GM21526 (cell line): ENCODE measurements around the gene AFAP1L1.

Experiments
- ATAC-seq: cut with Tn5 transposase; IDR thresholded peaks from one replicate; pipeline ENCODE4 v1.9.1; 2021; ENCODE audit warnings: moderate library complexity; ENCODE audit not compliant: unreplicated experiment, low FRiP score

The AFAP1L1 gene

DNA sequence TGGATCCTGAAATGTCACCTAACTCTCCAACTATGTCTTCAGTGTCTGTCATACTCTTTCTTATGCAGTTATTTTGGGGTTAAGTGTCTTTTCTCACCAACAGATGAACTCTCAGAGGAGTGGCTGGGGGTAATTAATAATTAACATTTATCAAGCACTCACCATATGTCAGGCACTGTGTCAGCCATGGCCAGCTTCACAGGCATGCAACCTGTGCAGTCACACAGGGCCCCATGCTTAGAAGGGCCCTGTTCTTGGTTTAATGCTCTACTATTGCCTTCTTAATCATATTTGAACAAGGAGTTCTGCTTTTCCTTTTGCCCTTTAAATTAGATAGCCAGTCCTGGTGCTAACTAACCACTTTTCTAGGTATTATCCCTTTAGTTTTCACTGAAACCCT is 70.2 kb downstream of the AFAP1L1 start:
- ATAC-seq: no peak

DNA sequence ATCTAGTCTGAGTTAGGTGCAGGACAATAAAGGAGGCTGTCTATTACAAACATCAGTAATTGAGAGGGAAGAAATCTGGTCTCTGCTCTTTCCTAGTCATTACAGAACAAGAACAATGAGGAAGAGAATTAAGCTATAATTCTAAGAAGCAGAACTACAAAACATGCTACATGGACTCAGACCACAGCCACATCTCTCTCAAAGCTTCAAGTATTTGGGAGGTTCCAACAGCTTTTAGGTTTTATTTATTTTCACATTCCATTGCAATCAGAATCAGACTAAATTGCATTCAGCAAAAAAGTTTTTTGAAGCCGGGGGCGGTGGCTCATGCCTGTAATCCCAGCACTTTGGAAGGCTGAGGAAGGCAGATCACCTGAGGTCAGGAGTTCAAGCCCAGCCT is 72.5 kb downstream of the AFAP1L1 start:
- ATAC-seq: no peak

DNA sequence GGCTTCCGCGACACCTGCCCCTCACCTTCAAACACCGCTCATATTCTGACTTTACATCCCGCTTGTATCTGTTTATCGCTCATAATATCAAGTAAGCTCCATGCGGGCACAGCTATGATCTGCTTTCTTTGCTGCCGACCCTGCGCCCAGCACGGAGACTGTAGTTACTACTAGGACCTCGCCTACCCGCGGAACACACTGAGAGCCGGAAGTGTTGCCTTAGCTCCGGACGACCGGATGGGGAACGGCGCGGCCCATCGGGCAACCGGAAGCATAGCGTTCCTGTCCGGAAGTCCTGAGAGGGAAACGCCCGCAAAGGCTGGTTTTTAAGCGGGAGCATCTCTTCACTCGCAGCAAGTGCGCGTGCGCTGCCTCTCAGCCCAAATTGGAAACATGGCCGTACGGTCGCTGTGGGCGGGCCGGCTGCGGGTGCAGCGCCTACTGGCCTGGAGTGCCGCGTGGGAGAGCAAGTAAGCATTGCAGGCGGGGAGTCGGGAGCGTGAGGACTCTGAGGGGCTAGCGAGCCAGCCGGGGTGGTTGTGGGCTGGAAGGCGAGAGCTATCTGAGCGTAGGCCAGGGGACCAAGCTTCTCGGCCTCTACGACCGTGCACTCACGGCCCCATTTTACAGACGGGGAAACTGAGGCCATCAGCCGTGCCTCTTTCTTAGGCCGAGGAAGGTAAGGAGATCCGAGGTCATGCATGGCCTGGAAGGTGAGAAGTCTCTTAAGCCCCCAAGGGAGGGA is 73.7 kb downstream of the AFAP1L1 start, which contains the start of gene GRPEL2:
Gene GRPEL2 (plus strand): TSS at position 353 of the 745 bp plus-strand sequence. CDS start 41 bp downstream, at position 394.
- ATAC-seq: peak; percentile 94

DNA sequence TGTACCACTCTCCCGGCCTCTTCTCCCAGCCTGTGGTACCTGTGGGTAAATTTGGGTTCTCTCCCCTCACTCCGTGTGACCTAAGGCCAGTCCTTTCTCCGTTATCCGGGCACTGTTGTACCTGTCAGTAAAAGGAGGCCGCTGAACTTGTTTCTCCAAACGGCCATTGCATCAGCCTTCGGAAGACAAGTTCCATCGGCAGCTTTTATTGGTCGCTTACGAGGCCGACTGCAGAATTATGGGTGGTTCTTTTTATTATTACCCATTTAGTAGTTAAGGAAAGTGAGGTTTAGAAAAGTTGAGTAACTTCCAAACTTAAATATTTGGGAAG is 74.2 kb downstream of the AFAP1L1 start:
- peak; percentile 4 for ATAC-seq

DNA sequence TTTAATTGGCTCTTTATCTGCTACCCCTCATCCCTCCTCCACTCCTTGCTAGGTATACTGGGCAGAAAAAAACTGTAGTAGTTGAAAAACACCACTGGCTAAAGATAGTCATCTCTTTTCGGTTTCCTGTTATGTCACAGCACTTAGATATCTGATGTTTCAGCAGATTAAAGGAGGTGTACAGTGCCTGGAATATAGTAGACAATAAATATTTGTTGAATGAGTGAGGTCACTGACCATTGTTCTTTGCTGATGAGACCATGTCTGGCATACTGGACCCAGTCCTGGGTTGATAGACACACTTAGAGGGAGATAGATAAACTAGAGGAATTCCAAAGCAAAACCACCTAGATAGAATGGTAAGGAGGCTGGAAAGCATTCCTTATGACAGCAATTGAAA is 76.9 kb downstream of the AFAP1L1 start:
- ATAC-seq: no peak

DNA sequence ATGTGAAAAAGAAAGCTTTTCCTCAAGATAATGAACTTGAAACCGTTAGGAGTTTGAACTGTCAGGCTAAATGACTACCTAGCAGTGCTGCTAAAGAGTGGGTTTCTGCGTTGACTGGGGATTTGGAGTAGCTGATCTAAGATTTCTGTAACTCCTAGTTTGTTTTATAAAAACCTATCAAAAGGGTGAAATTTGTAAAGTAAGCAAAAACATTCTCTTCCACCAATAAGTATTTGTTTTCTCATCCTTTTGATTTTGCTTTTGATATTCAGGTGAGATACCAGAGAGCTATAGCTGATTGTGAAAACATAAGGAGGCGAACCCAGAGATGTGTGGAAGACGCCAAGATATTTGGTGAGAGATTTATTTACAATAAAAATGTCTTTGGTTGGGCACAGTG is 77.7 kb downstream of the AFAP1L1 start:
- ATAC-seq: no peak

DNA sequence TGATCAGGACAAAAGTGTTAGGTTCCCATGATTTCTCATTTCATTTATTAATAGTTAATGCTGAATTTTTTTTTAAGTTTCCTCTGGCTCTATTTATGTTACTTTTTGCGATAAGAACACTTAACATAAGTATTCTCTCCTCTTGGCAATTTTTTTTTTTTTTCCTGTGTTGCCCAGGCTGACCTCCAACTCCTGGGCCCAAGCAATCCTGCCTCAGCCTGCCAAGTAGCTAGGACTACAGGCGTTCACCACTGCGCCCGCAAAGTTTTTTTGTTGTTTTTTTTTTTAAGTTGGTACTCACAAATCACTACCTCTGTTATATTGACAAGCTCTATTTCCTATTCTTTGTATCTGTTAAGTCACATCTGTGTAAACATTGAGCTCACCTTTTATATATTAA is 80.5 kb downstream of the AFAP1L1 start:
- ATAC-seq: no peak

DNA sequence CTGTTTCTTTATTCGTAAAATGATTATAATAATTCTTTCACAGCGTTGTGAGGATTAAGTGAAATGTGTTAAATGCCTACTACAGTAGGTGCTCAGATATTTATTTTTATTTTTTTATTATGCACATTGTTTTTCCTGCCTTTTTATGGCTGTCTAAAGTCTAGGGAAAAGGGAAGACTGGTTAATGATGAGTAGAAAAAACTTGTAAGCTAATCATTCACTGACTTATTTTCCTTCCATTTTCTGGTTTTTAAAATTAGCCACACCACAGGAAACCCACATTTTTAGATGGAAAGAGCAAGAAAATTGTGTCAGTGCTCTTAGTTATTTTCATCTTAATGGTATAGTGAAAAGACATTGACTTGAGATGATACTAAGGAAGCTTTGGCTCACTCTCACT is 82.3 kb downstream of the AFAP1L1 start:
- ATAC-seq: no peak

DNA sequence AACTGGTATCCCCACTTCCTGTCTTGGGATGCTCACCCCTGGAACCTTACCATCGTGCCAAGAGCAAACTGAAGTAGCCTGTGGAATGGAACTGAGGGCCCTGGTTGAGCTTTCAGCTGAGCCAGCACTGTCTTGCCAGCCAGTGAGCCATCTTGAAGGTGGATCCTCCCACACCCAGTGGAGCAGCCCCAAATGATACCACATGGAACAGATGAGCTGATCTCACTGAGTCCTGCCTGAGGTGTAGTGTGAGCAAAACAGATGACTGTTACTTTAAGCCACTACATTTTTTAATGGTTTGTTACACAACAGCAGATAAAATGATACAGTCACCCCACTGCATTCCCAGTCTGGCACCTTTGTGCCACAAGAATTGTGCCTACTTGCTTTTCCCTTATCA is 84.0 kb downstream of the AFAP1L1 start:
- no peak for ATAC-seq

DNA sequence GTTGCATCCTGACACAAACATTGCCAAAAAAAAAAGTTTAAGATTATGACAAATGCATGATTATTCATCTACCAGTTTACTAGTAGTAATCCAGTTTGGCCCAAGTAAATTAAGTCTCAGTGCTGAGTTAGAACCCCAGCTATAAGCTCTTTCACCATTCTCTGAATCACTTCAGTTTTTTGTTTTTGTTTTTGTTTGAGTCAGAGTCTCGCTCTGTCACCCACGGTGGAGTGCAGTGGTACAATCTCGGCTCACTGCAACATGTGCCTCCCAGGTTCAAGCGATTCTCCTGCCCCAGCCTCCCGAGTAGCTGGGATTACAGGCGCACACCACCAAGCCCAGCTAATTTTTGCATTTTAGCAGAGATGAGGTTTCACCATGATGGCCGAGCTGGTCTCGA is 84.7 kb downstream of the AFAP1L1 start:
- ATAC-seq: no peak

DNA sequence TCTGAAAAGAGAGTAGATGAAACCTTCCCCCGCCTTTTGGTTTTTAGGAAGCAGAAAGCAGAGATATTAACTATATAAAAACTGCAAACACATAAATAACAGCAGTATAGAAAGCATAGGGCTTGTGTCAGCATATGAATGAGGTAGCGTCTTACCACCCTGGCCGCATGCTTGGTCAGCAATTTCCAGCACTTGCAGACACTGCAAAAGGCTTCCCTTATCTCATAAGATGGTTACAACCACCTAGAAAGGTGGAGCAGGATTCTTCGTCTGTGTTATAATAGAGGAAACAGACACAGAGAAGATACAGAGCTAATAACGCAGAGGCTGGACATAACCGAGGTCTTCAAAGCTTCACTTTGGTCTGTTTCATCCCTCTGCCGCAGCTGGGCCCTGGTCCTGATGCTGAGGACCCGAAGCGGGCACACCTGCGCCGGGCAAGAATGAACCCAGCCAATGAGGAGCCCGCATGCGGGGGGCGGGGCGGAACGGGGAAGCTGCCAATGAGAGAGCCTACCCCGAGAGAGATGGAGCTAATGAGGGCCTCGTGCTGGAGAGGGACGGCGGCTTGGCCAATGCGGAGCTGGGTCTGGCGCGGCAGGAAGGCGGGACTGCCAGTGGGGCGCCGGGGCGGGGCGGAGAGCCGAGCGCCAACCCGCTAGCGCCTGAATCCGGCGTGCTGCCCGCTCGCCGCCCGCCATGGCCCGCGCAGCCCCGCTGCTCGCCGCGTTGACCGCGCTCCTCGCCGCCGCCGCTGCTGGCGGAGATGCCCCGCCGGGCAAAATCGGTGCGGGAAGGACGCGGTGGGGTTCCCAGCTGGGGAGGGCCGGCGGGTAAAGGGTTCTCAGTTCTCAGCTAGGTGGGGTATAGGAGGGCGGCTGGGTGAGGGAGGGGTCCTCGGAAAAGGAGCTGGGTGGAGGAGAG is 86.0 kb downstream of the AFAP1L1 start, which contains the start of gene PCYOX1L:
Gene PCYOX1L (plus strand): TSS at position 677 of the 924 bp plus-strand sequence. CDS start 23 bp downstream, at position 700.
- ATAC-seq: peak; percentile 99

DNA sequence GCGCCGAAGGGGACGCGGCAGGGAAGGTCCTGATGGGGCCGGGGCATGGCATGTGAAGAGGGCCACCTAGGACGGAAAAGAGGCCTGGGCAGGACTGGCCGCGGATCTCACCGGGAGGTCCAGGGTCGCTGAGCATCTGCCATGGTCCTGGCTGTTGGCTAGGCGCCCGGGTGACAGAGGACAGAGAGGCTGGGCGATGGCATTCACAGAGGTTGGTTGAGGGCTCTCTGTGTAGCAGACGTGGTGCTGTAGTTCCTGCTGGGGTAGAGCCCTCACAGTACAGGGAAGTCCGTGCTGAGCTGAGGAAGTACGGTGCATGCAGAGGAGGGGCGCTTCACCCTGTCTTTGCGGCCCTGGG is 86.6 kb downstream of the AFAP1L1 start:
- peak; percentile 7 for ATAC-seq

DNA sequence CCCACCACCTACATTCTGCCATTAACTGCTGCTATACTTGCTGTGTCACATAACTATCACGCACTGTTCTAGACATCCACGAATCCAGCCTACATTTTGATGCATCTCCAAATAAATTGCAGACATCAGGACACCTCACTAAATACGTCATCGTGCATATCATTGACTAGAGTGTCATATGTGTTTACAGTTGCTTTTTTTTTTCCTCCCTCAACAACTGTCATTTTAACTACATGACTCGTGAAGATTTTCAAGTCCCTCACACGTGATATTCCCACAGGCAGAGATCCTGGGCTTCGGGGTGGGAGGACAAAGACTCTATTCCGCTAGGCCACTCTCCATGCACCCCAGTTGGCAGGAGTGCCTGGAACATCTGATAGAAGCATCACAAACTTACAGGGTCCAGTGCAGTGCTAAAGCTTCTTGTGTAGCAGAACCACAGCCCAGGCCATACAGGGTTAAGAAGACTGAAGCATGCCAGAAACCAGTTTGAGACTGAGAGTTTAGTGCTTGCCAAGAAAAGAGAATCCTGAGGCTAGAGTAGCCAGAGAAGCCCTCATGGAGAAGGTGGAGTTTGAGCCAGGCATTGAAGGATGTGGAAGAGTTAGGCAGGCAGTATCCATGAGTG is 87.3 kb downstream of the AFAP1L1 start:
- no peak for ATAC-seq

DNA sequence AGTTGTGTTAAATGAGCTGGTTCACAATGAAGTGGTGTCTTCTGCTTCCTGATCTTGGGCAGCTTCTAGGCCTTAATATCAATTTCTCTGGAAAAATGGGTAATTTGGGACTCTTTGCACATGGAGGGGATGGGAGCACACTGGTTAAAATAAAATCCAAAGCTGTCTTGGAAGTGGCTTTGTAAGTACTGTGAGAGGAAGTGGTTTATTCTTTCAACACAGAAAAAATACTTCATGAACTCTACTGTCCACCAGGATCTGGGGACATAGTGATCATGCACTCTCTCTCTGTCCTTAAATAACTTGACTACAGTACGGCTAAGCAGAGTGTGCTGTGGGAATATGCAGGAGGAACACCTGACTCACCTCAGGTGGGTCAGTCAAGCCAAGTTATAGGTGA is 88.6 kb downstream of the AFAP1L1 start:
- no peak for ATAC-seq

DNA sequence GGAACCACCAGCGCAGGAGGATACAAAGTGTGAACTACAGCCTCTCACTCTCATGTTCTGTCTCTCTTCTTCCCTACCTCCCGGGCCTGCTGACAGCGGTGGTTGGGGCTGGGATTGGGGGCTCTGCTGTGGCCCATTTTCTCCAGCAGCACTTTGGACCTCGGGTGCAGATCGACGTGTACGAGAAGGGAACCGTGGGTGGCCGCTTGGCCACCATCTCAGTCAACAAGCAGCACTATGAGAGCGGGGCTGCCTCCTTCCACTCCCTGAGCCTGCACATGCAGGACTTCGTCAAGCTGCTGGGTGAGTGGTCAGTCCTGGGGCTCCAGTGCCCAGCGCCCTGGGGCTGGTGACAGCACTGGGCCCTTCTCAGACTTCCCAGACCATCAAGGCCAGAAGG is 90.9 kb downstream of the AFAP1L1 start:
- ATAC-seq: no peak

DNA sequence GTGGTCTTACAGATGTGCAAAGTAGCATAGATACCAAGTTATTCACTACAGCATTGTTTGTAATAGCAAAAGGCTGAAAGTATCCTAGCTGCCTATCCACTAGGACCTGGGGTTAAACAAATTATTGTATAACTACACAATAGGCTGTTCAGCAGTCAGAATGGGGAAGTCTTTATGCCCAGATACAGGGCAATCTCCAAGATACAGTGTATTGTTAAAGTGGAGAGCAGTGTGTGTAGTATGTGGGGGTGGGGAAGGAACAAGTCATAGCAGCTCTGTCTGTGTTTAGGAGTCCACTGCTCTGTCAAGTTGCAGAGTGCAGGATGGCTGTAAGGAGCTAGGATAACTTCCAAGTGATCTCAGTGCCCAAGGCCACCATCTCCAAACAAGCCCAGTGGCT is 91.7 kb downstream of the AFAP1L1 start:
- ATAC-seq: no peak

DNA sequence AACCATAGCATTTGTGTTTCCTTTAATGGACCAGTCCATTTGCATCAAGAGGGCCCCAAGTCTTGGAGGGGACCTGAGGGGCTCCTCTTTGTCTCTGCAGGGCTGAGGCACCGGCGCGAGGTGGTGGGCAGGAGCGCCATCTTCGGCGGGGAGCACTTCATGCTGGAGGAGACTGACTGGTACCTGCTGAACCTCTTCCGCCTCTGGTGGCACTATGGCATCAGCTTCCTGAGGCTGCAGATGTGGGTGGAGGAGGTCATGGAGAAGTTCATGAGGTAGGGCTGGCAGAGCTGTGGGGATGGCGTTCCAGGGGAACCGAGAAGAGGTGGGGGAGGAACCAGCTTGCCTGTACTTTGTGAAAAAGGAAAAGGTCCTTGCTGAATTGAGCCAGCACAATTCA is 92.3 kb downstream of the AFAP1L1 start:
- no peak for ATAC-seq

DNA sequence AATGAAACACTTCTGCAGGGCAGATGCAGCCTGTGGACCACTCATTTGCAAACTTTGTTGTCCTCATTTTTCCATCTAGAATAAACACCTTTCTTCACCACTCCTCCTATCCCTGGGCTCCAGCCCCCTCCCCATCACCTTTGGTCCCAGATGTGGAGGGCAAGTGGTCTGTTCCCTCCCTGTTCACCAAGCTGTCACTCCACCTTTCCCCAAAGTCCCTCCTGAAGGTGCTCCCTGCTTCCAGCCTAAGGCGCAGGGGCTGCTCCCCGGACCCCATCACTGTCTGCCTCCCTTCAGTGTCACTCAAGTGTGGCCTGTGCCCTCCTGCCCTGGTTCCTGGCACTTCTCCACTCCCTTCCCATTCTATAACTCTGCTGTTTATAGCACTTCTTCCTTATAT is 93.1 kb downstream of the AFAP1L1 start:
- no peak for ATAC-seq

DNA sequence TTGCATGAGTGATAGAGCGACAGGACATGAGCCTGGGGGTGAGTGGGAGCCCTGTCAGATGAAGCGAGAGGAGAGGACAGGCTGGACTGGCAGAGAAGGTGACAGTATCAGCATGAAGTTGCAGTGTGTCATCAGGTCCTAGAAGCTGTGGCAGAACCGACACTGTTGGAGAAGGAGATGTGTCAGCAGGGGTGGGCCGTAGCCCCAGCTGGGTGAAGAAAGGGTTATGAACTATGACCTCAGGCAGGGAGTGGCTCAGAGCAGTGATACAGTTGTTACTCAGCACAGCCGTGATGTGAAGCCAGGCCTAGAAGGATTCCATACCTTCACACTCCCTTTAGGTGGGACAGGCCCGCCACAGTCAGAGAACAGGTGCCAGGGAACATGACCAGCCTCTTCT is 93.8 kb downstream of the AFAP1L1 start:
- no peak for ATAC-seq

DNA sequence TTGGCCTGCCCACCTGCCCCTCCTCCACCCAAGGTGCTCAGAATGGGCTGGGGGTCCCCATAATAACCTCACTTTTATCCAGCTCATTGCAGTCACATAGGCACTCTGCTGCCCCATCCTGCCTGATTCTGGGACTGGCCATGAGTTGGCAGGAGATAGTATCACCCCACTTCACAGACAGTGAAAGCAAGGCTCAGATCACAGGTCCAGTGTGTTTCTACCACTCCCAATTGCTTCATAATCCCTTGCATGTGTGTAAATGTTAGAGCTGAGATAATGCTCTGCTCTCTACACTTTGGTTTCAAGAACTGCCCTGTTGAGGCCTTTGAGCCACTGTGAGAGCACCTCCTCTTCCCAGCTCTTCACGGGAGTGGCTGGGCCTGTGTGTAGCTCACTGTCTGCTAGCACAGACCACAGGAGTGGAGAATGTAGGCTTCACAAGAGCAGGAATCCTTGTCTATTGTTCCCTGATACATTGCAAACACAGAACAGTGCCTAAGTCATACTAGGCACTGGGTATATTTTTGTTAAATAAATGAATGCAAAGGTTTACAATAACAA is 94.6 kb downstream of the AFAP1L1 start:
- ATAC-seq: no peak
